GM03348 (cell line): Measurements from ENCODE around the gene GPR22.

ENCODE experiments used
- DNase-seq: peaks from one replicate; pipeline ENCODE4 v3.0.0; 2012; ENCODE audit warnings: low spot score

GPR22 gene

GRCh38 chr7:107479303-107479702 lies 9.4 kb downstream of the GPR22 start:
- no peak for DNase-seq

GRCh38 chr7:107480932-107481331 lies 11.1 kb downstream of the GPR22 start:
- DNase-seq: no peak

DNA sequence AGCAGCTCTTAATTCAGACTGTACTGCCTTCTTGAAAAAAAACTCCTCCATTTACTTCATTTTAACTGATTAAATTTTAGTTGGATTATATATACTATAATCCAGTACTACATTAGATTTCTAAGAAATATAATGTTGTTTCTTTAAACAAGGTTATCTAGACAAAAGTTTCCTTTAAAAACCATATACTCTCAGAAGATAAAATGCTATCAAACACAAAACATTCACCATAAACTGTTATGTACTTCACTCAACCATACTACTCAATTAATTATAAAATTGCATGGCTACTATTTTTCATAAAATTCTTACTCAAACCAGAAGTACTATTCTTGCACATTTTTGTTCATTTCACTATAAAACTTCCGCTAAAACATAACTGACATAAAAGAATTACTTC lies 12.7 kb downstream of the GPR22 start:
- DNase-seq: no peak

GRCh38 chr7:107486041-107486440 lies 16.2 kb downstream of the GPR22 start:
- no peak for DNase-seq

DNA sequence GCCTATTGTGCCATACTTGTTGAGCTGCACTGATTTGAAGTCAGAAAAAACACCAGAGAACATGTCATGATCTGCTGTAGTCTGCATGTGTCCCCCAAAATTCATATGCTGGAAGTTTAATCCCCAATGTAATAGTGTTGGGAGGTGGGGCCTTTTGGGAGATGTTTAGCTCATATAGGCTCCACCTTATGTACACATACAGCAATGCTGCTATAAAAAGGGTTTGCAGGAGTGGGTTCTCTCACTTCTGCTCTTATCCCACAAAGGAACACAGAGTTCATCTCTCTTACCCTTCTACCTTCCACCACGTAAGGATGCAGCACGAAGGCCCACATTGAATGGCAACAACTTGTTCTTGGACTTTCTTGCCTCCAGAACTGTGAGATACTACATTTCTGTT lies 23.0 kb downstream of the GPR22 start:
- DNase-seq: no peak

DNA sequence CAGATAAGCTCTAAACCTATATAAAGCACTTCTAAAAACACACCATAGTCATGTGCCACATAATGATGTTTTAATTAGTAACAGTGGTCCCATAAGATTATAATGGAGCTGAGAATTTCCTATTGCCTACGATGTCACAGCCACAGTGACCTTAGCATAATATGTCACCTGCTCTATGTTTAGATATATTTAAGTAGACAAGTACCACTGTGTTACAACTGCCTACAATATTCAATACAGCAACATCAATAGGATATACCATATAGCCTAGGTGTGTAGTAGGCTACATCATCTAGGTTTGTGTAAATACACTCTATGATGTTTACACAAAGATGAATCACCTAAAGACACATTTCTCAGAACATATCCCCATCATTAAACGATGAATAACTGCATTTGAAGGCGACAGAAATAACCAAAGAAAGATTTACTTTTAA lies 24.5 kb downstream of the GPR22 start:
- DNase-seq: no peak

DNA sequence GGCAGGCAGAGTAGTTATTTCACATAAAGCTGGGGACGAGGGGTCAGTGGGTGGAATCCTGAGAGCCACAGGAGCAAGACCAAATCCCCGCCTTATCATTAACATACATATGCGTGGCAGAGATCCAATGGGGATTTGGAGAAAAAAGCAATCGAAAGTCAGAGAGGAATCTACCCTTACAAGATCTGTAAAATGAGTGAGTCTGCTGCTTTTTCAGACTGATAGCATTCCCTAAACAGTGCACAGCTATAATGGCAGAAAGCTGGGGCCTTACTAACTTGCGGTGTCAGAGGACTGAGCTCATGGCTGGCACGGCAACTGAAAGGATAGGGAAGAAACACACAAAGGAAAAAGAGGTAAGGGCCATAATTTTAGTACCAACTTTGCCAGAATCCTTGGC lies 25.0 kb downstream of the GPR22 start:
- DNase-seq: no peak

DNA sequence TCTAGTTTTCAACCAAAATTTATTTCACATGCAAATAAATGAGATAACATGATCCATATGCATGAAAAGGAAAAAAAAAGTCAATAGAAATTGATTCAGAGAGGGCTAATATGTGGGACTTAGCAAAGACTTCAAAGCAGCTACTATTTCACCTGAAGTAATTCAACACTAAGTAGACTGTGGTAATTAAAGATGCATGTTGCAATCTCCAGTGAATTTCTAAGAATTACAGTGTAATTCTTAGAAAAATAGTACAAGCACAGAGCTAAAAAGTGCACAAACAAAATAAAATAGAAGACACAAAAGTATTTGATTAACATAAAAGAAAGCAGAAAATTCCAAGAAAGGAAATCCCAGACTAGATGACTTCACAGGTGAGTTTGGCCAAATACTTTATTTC lies 25.7 kb downstream of the GPR22 start:
- DNase-seq: no peak

DNA sequence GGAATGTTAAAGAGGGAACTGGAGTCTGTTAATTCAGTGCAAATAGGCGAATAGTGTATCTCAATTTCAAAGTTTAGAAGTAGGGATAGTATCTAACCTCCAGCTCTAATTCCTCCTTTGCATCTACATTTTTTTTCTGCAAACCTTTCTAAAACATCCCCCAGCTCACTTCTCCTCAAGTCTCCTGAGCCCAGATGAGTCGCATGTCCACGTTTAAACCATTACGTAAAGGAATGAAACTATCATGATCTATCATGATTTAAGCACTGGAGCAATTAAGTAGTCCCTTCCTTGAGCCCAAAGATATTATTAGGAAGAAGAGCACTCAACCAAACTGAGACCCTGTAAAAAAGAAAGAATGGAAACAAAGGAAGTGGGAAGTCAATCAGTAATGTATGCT lies 29.9 kb downstream of the GPR22 start:
- no peak for DNase-seq

DNA sequence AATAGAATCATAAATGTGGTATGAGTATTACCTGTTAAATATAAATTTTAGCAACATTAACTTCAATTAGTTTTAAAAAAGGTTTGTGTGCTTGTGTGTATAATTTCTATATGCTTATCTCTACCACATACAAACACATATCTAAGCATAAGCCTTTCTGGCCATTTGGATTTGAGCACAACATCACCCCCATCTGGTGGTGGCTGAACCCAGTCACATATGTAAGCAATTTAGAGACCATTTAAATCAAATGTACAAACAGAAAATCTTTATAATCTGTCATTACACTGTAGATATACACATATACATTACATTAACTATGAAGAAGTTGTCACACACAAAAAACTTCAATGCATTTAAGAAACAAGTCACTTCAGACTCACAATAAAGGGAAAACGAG lies 31.7 kb downstream of the GPR22 start:
- DNase-seq: peak; percentile 29

- DNase-seq: no peak
Measured at GRCh38 chr7:107502154-107502553, 32.3 kb downstream of the GPR22 start.

- no peak for DNase-seq
Measured at GRCh38 chr7:107502797-107503196, 32.9 kb downstream of the GPR22 start.

- no peak for DNase-seq
Measured at GRCh38 chr7:107503687-107504086, 33.8 kb downstream of the GPR22 start.

GRCh38 chr7:107505362-107505761 lies 35.5 kb downstream of the GPR22 start:
- DNase-seq: no peak

DNA sequence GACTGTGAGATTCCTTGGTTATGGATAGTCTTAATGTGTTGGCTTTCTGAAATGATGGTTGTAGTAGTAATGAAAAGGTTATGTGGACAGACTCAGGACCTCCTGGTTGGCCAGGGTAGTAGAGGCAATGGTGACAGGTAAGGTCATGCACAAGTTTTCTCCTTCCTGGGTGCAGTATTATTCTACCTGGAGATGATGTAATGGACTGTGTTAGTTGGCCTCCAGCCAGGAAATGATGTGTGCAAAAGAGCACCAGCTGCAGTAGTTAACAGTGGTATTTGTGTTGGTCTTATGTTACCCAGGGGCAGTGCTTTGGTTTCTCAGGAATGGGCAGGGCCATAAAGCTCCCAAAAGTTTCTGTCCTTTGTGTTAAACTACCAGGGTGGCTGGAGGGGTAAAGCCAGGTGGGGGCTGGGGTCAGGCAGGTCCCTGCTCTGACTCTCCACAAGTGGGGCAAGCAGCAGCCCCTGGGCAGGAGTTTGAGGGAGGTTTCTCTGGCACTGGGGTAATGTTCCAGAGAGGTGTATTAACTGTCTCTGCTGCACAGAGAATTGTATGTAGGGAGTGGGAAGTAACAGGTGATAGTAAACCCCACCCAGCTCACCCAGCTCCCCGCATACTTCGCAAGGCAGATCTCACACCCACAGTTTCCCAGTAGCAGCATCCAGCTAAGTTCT lies 36.3 kb downstream of the GPR22 start:
- no peak for DNase-seq

DNA sequence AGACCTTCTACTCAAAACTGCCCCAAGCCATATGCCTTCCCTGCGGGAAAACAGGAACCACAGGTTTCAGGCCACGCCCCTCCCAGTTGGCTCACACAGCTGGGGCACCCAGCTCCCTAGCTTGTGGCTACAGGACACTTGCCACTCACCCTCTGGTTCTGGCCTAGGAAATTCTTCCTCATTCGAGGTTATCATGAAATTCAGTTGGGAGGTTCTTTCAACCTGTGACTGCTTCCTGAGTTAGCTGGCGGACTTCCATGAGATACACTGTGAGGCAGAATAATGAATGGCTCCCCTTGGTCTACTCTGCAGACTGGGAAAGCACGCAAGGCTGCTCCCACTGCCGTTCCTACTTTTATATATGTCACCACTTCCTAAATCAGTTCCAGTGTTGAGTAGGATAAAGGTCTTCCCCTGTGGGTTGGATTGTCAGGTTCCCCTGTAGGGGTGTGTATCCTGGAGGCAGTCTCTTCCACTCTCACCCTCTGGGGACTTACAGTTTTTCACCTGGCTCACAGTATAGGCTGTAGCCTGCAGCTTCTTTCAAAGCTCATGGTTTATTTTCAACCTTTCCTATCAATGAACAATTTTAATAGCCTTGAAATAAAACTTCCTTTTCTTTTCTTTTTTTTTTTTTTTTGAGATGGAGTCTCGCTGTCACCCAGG lies 37.0 kb downstream of the GPR22 start:
- no peak for DNase-seq
